GM19043 (cell line): ENCODE results near the gene TMEM145.

Source experiments
- ATAC-seq: cut with Tn5 transposase; IDR thresholded peaks from one replicate; pipeline ENCODE4 v1.9.1; 2021; ENCODE audit warnings: low read depth; ENCODE audit not compliant: unreplicated experiment

Gene TMEM145

DNA sequence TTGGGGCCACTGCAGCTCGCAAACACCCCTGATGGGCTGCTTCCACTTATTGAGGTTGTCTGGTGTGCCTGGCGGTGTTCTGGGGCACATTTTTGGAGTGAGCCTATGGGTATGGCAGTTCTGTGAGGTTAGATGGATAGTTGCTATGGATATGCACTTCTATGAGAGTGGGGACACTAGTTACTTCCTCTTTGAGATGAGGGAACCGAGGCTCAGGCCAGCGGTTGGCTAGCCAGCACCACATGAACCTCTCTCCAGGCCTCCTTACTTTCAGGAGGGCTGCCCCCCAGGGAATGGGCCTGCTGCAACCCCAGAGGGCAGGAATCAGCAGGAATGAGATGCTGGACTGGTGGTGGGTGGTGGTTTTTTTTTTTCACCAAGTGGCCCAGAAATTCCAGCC lies 24.7 kb upstream of the TMEM145 start:
- ATAC-seq, result no peak

GRCh38 chr19:42288881-42289555 lies 24.1 kb upstream of the TMEM145 start:
- no peak for ATAC-seq

- ATAC-seq, result no peak
Measured at GRCh38 chr19:42289556-42290041, 23.5 kb upstream of the TMEM145 start.

GRCh38 chr19:42290136-42290522 lies 23.0 kb upstream of the TMEM145 start:
- ATAC-seq, result no peak

DNA sequence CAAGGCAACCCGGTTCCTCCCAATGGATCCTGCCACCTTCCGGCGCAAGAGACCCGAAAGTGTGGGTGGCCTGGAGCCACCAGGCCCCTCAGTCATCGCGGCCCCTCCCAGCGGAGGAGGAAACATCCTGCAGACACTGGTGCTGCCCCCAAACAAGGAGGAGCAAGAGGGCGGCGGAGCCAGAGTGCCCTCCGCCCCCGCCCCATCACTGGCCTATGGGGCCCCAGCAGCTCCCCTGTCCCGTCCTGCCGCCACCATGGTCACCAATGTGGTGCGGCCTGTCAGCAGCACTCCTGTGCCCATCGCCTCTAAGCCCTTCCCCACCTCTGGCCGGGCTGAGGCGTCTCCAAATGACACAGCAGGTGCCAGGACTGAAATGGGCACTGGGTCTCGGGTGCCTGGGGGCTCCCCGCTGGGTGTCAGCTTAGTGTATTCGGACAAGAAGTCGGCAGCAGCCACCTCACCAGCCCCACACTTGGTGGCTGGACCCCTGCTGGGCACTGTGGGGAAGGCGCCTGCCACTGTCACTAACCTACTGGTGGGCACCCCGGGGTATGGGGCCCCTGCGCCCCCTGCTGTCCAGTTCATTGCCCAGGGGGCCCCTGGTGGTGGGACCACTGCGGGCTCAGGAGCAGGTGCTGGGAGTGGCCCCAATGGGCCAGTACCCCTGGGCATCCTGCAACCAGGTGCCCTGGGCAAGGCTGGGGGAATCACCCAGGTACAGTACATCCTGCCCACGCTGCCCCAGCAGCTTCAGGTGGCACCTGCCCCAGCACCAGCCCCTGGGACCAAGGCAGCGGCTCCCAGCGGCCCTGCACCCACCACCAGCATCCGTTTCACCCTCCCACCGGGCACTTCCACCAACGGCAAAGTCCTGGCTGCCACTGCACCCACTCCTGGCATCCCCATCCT lies 22.3 kb upstream of the TMEM145 start:
- ATAC-seq, result no peak

GRCh38 chr19:42291435-42291810 lies 21.7 kb upstream of the TMEM145 start:
- no peak for ATAC-seq

DNA sequence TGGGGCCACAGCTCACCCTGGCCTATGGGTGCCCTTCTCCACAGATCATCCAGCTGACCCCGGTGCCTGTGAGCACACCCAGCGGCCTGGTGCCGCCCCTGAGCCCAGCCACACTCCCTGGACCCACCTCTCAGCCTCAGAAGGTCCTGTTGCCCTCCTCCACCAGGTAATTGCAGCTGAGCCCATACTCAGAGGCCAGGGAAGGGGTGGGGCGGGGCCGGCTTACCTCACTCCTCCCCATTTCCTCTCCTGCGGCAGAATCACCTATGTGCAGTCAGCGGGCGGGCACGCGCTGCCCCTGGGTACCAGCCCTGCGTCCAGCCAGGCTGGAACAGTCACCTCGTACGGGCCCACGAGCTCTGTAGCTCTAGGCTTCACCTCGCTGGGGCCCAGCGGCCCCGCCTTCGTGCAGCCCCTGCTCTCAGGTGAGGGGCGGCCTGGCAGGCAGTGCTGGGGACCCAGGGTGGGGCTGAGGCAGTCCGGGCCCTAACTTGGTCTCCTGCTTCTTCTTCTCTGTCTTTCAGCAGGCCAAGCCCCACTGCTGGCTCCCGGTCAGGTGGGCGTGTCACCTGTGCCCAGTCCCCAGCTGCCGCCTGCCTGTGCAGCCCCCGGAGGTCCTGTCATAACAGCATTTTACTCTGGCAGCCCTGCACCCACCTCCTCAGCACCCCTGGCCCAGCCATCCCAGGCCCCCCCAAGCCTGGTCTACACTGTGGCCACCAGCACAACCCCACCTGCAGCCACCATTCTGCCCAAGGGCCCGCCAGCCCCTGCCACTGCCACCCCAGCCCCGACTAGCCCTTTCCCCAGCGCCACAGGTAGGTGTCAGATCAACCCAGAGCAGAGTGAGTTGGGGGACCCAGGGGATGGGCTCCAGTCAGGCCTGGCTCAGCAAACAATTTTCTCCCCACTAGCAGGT lies 20.8 kb upstream of the TMEM145 start:
- no peak for ATAC-seq

- no peak for ATAC-seq
Measured at GRCh38 chr19:42292963-42293362, 20.1 kb upstream of the TMEM145 start.

DNA sequence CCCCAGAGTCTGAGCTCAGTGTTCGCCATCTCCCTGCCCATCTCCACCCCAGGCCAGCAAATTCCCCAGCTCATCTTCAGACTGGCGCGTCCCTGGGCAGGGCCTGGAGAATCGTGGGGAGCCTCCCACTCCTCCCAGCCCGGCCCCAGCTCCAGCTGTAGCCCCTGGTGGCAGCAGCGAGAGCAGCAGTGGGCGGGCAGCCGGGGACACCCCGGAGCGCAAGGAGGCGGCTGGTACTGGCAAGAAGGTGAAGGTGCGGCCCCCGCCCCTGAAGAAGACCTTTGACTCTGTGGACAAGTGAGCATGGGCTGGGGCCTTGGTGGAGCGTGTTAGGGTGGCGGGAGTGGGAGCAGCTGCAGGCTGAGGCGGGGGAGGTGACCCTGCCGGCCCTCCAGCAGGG lies 19.6 kb upstream of the TMEM145 start:
- no peak for ATAC-seq

DNA sequence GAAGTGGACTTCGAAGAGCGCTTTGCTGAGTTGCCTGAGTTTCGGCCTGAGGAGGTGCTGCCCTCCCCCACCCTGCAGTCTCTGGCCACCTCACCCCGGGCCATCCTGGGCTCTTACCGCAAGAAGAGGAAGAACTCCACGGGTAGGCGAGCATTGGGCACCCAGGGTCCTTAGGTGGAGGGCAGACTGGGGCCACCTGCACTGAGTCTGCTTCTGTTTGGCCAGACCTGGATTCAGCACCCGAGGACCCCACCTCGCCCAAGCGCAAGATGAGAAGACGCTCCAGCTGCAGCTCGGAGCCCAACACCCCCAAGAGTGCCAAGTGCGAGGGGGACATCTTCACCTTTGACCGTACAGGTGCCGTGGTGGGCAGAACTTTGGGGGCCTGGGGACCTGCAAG lies 19.2 kb upstream of the TMEM145 start:
- ATAC-seq, result no peak

GRCh38 chr19:42294471-42295137 lies 18.5 kb upstream of the TMEM145 start:
- no peak for ATAC-seq

DNA sequence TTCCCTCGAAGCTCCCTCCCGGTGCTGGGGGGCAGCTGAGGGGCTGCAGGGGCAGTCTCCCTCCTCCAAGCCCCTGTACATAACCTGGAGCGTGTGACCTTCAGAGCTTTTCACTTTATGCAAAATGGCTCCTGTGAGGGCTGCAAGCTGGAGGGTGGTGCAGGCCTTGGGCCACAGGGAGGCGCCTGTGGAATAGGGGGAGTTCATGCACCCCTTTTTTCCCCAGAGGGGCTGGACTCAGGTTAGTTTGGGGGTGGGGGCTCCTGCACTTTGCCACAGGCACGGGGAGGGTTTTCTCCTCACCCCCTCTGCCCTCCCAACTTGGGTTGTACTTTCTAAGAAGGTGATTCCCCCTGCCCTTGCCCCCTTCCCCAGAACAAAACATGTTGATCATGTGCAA lies 17.8 kb upstream of the TMEM145 start:
- ATAC-seq, result no peak

DNA sequence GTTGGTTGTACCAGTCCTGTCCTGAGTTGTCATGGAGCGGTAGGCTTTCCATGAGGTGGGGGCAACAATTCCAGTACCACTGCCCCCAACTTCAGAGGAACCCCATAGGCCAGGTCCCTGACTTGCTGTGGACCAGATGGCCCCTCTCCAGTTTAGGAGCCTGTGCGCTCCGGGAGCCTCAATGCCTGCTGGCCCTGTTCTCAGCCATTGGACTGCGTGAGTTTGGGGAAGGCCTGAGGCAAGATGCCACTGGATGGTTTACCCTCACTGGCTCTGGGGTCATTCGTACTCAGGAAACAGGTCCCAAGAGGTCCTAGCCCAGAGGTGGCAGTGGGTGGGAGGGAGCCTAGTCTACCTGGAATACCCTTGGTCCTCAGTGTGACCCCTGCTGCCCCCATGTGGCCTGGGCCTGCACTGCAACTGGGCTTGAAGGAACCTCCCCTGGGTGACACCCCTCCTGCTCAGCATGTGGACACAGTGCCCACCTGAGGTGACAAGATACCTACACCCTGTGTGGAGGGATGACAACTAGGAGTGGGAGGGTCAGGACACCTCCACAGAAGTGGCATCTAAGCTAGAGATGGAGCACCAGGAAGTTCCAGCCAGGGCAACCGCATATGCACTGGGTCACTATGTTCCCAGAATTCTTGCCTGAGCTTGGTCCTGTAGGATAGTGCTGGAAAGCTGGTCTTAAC lies 17.1 kb upstream of the TMEM145 start:
- ATAC-seq, result no peak

DNA sequence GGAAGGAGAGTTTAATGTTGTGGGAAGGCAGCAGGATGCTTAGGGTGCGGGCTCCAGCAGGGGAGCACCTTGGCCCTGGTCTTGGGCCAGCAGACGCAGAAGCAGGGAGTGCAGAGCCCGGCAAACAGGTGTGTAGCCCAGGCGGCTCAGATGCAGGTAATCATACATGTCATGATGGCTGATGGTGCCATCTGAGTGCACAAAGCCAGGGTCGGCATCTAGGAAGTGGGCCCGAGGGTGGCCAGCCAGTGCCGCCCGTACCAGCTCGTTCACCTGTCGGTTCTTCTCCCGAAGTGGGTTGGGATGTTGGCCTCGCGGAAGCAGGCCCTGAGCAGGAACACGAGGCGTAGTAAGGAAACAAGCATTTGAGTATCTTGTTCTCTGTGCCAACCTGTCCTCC lies 16.1 kb upstream of the TMEM145 start:
- no peak for ATAC-seq

- no peak for ATAC-seq
Measured at GRCh38 chr19:42301646-42302203, 11.4 kb upstream of the TMEM145 start, which contains the start of gene PRR19. Gene PRR19, plus strand, starts transcription at chr19:42302132. Its CDS starts 7,453 bp downstream, at chr19:42309585.

DNA sequence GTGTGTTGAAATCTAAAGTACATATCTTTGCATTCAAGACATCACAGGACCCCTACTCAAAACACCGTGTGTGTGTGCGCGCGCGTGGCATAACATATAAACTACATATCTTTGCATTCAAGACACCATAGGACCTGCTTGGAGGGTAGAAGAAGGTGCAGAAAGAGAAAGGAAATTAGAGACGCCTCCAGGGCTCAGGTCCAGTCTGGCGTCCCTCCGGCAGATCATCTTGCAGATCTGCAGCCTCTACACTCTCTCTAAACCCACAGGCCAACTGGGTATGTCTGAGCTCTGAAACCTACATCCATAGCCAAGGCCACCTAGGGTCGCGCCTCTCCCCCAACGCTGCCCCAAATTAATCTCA lies 10.0 kb upstream of the TMEM145 start:
- no peak for ATAC-seq

DNA sequence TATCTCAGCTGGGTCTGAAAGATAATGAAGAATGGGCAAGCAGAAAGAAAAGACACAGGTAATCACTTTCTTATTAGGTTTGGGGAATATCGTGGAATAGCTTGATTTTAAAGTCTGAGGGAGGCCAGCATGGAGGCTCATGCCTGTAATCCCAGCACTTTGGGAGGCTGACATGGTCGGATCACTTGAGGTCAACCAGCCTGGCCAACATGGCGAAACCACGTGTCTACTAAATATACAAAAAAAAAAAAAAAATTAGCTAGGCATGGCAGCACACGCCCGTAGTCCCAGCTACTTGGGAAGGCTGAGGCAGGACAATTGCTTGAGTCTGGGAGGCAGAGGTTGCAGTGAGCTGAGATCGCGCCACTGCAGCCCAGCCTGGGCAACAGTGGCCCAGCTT lies 9.2 kb upstream of the TMEM145 start:
- no peak for ATAC-seq

DNA sequence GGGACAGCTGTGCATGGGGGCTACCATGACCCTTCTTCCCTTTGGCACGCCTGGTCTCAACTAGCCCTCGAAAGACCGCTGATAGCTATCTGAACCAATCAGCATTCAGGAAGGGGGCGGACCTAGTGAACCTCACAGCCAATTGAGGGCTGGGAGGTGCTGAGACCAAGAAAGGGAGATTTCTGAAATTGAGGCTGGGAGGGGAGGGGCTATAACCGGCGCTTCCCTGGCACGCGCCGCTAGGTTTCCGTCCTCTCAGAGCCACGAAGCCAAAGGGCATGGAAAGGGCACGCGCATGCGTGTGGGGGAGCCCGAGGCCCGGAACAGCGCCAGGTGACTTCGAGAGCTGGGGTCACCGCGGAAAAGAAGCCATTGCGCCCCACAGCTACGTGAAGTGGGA lies 6.5 kb upstream of the TMEM145 start:
- no peak for ATAC-seq

- no peak for ATAC-seq
Measured at GRCh38 chr19:42309686-42310085, 3.4 kb upstream of the TMEM145 start.
